ENCODE measurements around the gene TRPM1. TPM values are rescaled to one million over a fixed set of nuclear protein-coding genes. Genes with fewer than 3 reads are reported as not detected.

The TRPM1 gene
- total and polyA plus RNA-seq, 9 of the 15 experiments (the other 6 are each of a cell fraction or from before 2014, with no cell fraction given): 0.01 to 0.06 (median 0.03) TPM; not detected in 5

- TF ChIP-seq ZBTB43 (CRISPR knock-in tag; IDR thresholded peaks at IDR 0.05): no peak
- no peak for TF ChIP-seq HMG20A (CRISPR knock-in tag; conservative IDR thresholded peaks at IDR 0.05)
- TF ChIP-seq KAT8 (IDR thresholded peaks at IDR 0.05; ENCODE audit: low read depth): no peak
- no peak for TF ChIP-seq PRPF4 (IDR thresholded peaks at IDR 0.05; ENCODE audit: insufficient read depth, low read depth, low read length, poor library complexity, severe bottlenecking)
- peak; percentile 79 for TF ChIP-seq RBBP5 (IDR thresholded peaks at IDR 0.05; ENCODE audit: borderline replicate concordance, insufficient read depth, low read length, poor library complexity, severe bottlenecking)
- TF ChIP-seq CREB5 (CRISPR knock-in tag; IDR thresholded peaks at IDR 0.05): no peak
- TF ChIP-seq POLR2G (IDR thresholded peaks at IDR 0.05; ENCODE audit: low read depth, low read length): peak; percentile 96
- no peak for TF ChIP-seq FOXP4 (CRISPR knock-in tag; IDR thresholded peaks at IDR 0.05; ENCODE audit: borderline replicate concordance)
- TF ChIP-seq ATF7 (IDR thresholded peaks at IDR 0.05): peak; percentile 41; the same call in 1 of the 2 replicates
- no peak for TF ChIP-seq SMARCB1 (IDR thresholded peaks at IDR 0.05; ENCODE audit: insufficient read length, low read depth)
- no peak for TF ChIP-seq CAMTA2 (CRISPR knock-in tag; conservative IDR thresholded peaks at IDR 0.05)
- peak; percentile 97 for TF ChIP-seq PHF8 (IDR thresholded peaks at IDR 0.05; ENCODE audit: borderline replicate concordance, low read length)
- no peak for TF ChIP-seq LEF1 (IDR thresholded peaks at IDR 0.05)
- TF ChIP-seq BRF2 (IDR thresholded peaks at IDR 0.05; ENCODE audit: borderline replicate concordance, insufficient read depth, insufficient read length): no peak
- TF ChIP-seq BRCA1 (IDR thresholded peaks at IDR 0.05): no peak
- TF ChIP-seq BRCA1 (CRISPR knock-in tag; IDR thresholded peaks at IDR 0.05): no peak
- TF ChIP-seq ZBTB1 (CRISPR knock-in tag; IDR thresholded peaks at IDR 0.05; ENCODE audit: borderline replicate concordance, low read depth): no peak
- TF ChIP-seq SIN3A (IDR thresholded peaks at IDR 0.05; ENCODE audit: borderline replicate concordance in 2 of 2, control insufficient read depth in 1 of 2, low read depth in 2 of 2, low read length in 2 of 2): peak; percentile 29 to 52; a peak in 1 of 4 replicates
- TF ChIP-seq CCNT2 (IDR thresholded peaks at IDR 0.05; ENCODE audit: borderline replicate concordance, extremely low read depth, insufficient read length, low read depth, low read length): peak; percentile 89
- TF ChIP-seq RBM22 (IDR thresholded peaks at IDR 0.05; ENCODE audit: low read depth, low read length, poor library complexity, severe bottlenecking): no peak
Observed at GRCh38 chr15:30991255-30992235, 110.0 kb downstream of the TRPM1 start, which contains the start of gene MTMR10 (continued).
